VCaP (cell line): ENCODE results near the gene CDK11A.

Source experiments
- H3K27ac ChIP-seq: fragments of 450-650 bp; 2 replicates; pipeline ENCODE4 v1.5.1; 2017
- CTCF ChIP-seq: fragments of 450-650 bp; conservative IDR thresholded peaks from 2 replicates; pipeline ENCODE4 v1.5.1; 2017; ENCODE audit warnings: mild to moderate bottlenecking, moderate library complexity

CDK11A gene

GRCh38 chr1:1763657-1764621 is 39.8 kb upstream of the CDK11A start:
- TF ChIP-seq CTCF: no peak
- peak overlapping the region; percentile 20 for H3K27ac ChIP-seq

GRCh38 chr1:1761504-1762376 is 37.6 kb upstream of the CDK11A start:
- no peak for TF ChIP-seq CTCF
- H3K27ac ChIP-seq: peak overlapping the region; percentile 95; the same call in 1 of the 2 replicates

- H3K27ac ChIP-seq: peak overlapping the region; percentile 95
- no peak for TF ChIP-seq CTCF
Observed at GRCh38 chr1:1760715-1761114, 36.6 kb upstream of the CDK11A start.

GRCh38 chr1:1760345-1760650 is 36.1 kb upstream of the CDK11A start:
- H3K27ac ChIP-seq: peak overlapping the region; percentile 95
- TF ChIP-seq CTCF: no peak

- no peak for TF ChIP-seq CTCF
- peak overlapping the region; percentile 95 for H3K27ac ChIP-seq
Observed at GRCh38 chr1:1759456-1760344, 35.5 kb upstream of the CDK11A start.

GRCh38 chr1:1758692-1759455 is 34.7 kb upstream of the CDK11A start:
- TF ChIP-seq CTCF: no peak
- H3K27ac ChIP-seq: peak overlapping the region; percentile 95
